ENCODE data around the gene IL17RD.

DNA sequence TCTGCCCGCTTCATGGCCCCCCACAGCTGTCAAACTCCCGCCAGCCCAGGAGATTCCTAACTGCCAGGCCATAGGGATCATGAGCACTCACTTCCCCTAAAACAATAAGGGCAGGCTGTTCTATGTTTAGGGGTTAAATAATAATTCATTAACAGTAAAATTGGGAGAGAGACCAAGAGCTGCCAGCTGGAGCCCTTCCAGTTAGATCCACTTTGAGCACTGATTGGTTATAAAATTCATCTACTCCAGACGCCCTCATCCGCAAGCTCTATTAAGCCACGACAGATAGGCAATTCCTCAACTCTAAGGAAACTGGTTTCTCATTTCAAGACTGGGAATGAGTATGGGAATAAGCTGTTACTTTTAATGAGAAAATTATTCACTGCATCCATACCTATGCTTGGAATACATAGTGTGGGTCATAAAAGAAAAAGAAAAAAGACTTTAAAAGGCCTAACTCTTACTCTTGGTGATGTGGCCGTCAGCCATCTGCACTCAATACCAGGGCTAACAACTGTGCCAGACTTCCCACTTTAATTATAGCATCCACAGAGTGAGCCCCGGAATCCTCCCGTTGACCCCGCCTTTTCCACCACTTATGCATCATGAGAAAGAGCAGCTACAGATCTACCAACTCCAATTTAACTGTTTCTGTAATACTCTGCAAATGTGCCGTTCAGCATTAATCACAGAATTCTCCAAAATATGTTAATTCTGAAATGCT is 44.5 kb downstream of the IL17RD start:
- TF ChIP-seq GATA2 (IDR thresholded peaks at IDR 0.05; ENCODE audit: low read depth, low read length) (no peak), GATA3 (IDR thresholded peaks at IDR 0.05; ENCODE audit: low read depth, low read length) (no peak)
